Psoas muscle (tissue), 8 donors: ENCODE results near the gene FER. TPM values are rescaled to one million over a fixed set of nuclear protein-coding genes. Genes with fewer than 3 reads are reported as not detected.
"Not testable (repeated sequence)": the region's sequence is repeated elsewhere in the genome, so short reads cannot be mapped to it uniquely, and the experiment has no call there.

ENCODE experiments used
- ATAC-seq, 4 donors: fragments of 200-7000 bp; cut with Tn5 transposase; one replicate each; pipeline ENCODE4 v1.9.1; 2020; ENCODE audit warnings: moderate library complexity in 3 of 4, mild to moderate bottlenecking in 2 of 4
- DNase-seq, 2 donors: peaks; one replicate each; pipeline ENCODE4 v3.0.0-alpha.2; 2020
- H3K27ac ChIP-seq: fragments of 200-600 bp; one replicate; pipeline ENCODE4 v1.8.0; 2022
- H3K27me3 ChIP-seq, 3 donors: fragments of 200-600 bp in 1 of 3; one replicate each; pipeline versions ENCODE4 v1.6.1 to v1.8.0; 2013 to 2022; ENCODE audit warnings: low read length in 2 of 3, mild to moderate bottlenecking in 2 of 3, moderate library complexity in 1 of 3; ENCODE audit not compliant: insufficient read depth in 3 of 3
- H3K36me3 ChIP-seq, 2 donors: fragments of 200-600 bp in 1 of 2; one replicate each; pipeline versions ENCODE4 v1.6.1 to v1.8.0; 2013 to 2022; ENCODE audit warnings: low read depth in 1 of 2, mild to moderate bottlenecking in 1 of 2, moderate library complexity in 1 of 2; ENCODE audit not compliant: insufficient read depth in 1 of 2
- H3K4me1 ChIP-seq: fragments of 200-600 bp; one replicate; pipeline ENCODE4 v1.8.0; 2022
- H3K4me3 ChIP-seq: fragments of 200-600 bp; one replicate; pipeline ENCODE4 v1.8.0; 2022; ENCODE audit warnings: mild to moderate bottlenecking
- H3K9me3 ChIP-seq: fragments of 200-600 bp; one replicate; pipeline ENCODE4 v1.8.0; 2022
- CTCF ChIP-seq: fragments of 200-600 bp; IDR thresholded peaks from one replicate; pipeline ENCODE4 v1.8.0; 2022; ENCODE audit warnings: antibody characterized with exemption
- WGBS, 3 donors: extraction: QIAGEN DNeasy Blood & Tissue Kit; methylation state at CpG; one replicate each; pipeline versions ENCODE4 v1.1.6 to v1.1.7; 2013; 5-methylcytosine and 5-hydroxymethylcytosine counted together
- intact Hi-C, 2 donors: fragments of 100-400 bp; cut with DNase I; formaldehyde crosslinking; loops; one replicate each; pipeline versions ENCODE4 v1.11.0 to v1.14.2; 2022
- polyA plus RNA-seq, 3 donors: library from polyadenylated mRNA; stranded (reverse); fragments of 200-250 nt; gene quantifications; one replicate each; pipeline ENCODE4 v1.2.3, GENCODE V29; 2013
- total RNA-seq, 4 donors: library from RNA; stranded (reverse); fragmentation: NEBNext Ultra II Directional in 2 of 4; extraction: Animal tissue kit (Norgen Biotek cat#: 25700) in 2 of 4; gene quantifications; one replicate each; pipeline versions ENCODE4 v1.2.1 to v1.2.4, GENCODE V29; 2021 to 2023
- donor health status: healthy with polysubstance abuse.
- donor health status: DM: no; HTN: no; CAD: no; lungs with moderate emphysema.
- donor health status: Bipolar disorder and iron deficiency.
- donor health status: healthy.
- donor health status: DM: yes; HTN: yes; CAD: no.
- donor health status: DM: no; HTN: no; CAD: no.
- donor health status: DM: no; HTN: no; CAD: no.
- donor health status: DM: yes; HTN: yes; CAD: no.

FER gene
- total and polyA plus RNA-seq, 7 donors: 0.66 to 7.6 (median 4.6) TPM

- no peak overlapping the region for H3K4me3 ChIP-seq
- no peaks in the 10 kb centered on the region for H3K9me3 ChIP-seq
- intact Hi-C loops: no loop called here
- no peak overlapping the region for H3K27ac ChIP-seq
- H3K27me3 ChIP-seq: no peaks in the 10 kb centered on the region
- WGBS, 3 donors: 74 to 75% (median 74%) methylated on average over 1 of the region's 1 CpG
- TF ChIP-seq CTCF: no peak
- no peak for DNase-seq
- no peaks in the 10 kb centered on the region for H3K4me1 ChIP-seq
- no peaks in the 10 kb centered on the region for H3K36me3 ChIP-seq
- ATAC-seq: no peak
Observed at GRCh38 chr5:108857905-108858304, 110.2 kb downstream of the FER start.

- no peak for ATAC-seq
- H3K27me3 ChIP-seq: no peaks in the 10 kb centered on the region
- no peaks in the 10 kb centered on the region for H3K9me3 ChIP-seq
- H3K27ac ChIP-seq: no peak overlapping the region
- no peak for TF ChIP-seq CTCF
- WGBS, 3 donors: 70 to 77% (median 75%) methylated on average over 2 of the region's 2 CpGs
- no peak for DNase-seq
- H3K4me1 ChIP-seq: no peaks in the 10 kb centered on the region
- intact Hi-C loops: no loop called here
- H3K4me3 ChIP-seq: no peak overlapping the region
- no peaks in the 10 kb centered on the region for H3K36me3 ChIP-seq
Observed at GRCh38 chr5:108858959-108859358, 111.3 kb downstream of the FER start.

- DNase-seq (no peak), ATAC-seq (no peak)
- Histone ChIP-seq H3K36me3 (no peaks in the 10 kb centered on the region), H3K27me3 (no peaks in the 10 kb centered on the region), H3K9me3 (no peaks in the 10 kb centered on the region), H3K4me3 (no peak overlapping the region), H3K4me1 (no peaks in the 10 kb centered on the region), H3K27ac (no peak overlapping the region)
- no peak for TF ChIP-seq CTCF
- intact Hi-C loops: no loop called here
Observed at GRCh38 chr5:108862211-108862610, 114.5 kb downstream of the FER start.

- ATAC-seq, intact Hi-C loops, H3K9me3 ChIP-seq: not testable (repeated sequence)
Observed at GRCh38 chr5:108866097-108866496, 118.4 kb downstream of the FER start.

GRCh38 chr5:108867656-108868055 lies 120.0 kb downstream of the FER start:
- DNase-seq (no peak), ATAC-seq (no peak)
- no peak overlapping the region for H3K4me3 ChIP-seq
- intact Hi-C loops: no loop called here
- TF ChIP-seq CTCF: no peak
- WGBS, 3 donors: 92 to 96% (median 93%) methylated on average over 4 of the region's 4 CpGs
- H3K9me3 ChIP-seq: no peaks in the 10 kb centered on the region
- H3K4me1 ChIP-seq: no peaks in the 10 kb centered on the region
- H3K27ac ChIP-seq: no peak overlapping the region
- no peaks in the 10 kb centered on the region for H3K36me3 ChIP-seq
- H3K27me3 ChIP-seq: no peaks in the 10 kb centered on the region

More at GRCh38 chr5:108866097-108866496, 118.4 kb downstream of the FER start:
- not testable (repeated sequence) for H3K4me3 ChIP-seq, H3K27ac ChIP-seq, H3K4me1 ChIP-seq, H3K36me3 ChIP-seq, DNase-seq, H3K27me3 ChIP-seq
- 96 to 100% (median 99%) methylated on average over 3 of the region's 3 CpGs for WGBS, 3 donors
